HepG2 (cell line): ENCODE results near the gene ITGA7. TPM values are rescaled to one million over a fixed set of nuclear protein-coding genes. Genes with fewer than 3 reads are reported as not detected.

ENCODE experiments used
- ADNP ChIP-seq: sonication (generic); formaldehyde crosslinking; IDR thresholded peaks from 2 replicates; pipeline ENCODE4 v1.4.0; 2020; ENCODE audit warnings: missing genetic modification reagents
- DR1 ChIP-seq: sonication (generic); formaldehyde crosslinking; IDR thresholded peaks from 2 replicates; pipeline ENCODE4 v1.8.0; 2021; ENCODE audit warnings: mild to moderate bottlenecking, missing genetic modification reagents, inconsistent platforms
- HMG20A ChIP-seq: IDR thresholded peaks from 2 replicates; pipeline ENCODE4 v1.6.1; 2016; ENCODE audit warnings: borderline replicate concordance
- HNF4A ChIP-seq: sonication (generic); formaldehyde crosslinking; IDR thresholded peaks from 2 replicates; pipeline ENCODE4 v1.4.0; 2020; ENCODE audit warnings: missing genetic modification reagents
- MED8 ChIP-seq: sonication (generic); formaldehyde crosslinking; IDR thresholded peaks from 2 replicates; pipeline ENCODE4 v1.8.1; 2023; ENCODE audit warnings: mild to moderate bottlenecking, missing genetic modification reagents; ENCODE audit not compliant: insufficient replicate concordance
- MIXL1 ChIP-seq: IDR thresholded peaks from 2 replicates; pipeline ENCODE4 v1.6.1; 2016
- SPEN ChIP-seq: sonication (generic); formaldehyde crosslinking; IDR thresholded peaks from 2 replicates; pipeline ENCODE4 v1.5.1; 2020; ENCODE audit warnings: low read depth, mild to moderate bottlenecking, missing genetic modification reagents
- SRSF4 ChIP-seq: fragments of 200-400 bp; formaldehyde crosslinking; IDR thresholded peaks from one replicate; pipeline ENCODE4 v1.6.1; 2018; ENCODE audit warnings: mild to moderate bottlenecking, low read depth, low read length, moderate library complexity; ENCODE audit not compliant: poor library complexity, severe bottlenecking
- TCF7L2 ChIP-seq: IDR thresholded peaks from 2 replicates; pipeline ENCODE4 v1.6.1; 2011; ENCODE audit warnings: mild to moderate bottlenecking, low read depth, low read length, moderate library complexity
- ZEB1 ChIP-seq: IDR thresholded peaks from 2 replicates; pipeline ENCODE4 v1.6.1; 2012; ENCODE audit warnings: mild to moderate bottlenecking, low read depth, inconsistent platforms; ENCODE audit not compliant: insufficient replicate concordance
- ZNF350 ChIP-seq: sonication (generic); formaldehyde crosslinking; IDR thresholded peaks from 2 replicates; pipeline ENCODE4 v1.4.0; 2020; ENCODE audit warnings: mild to moderate bottlenecking, low read depth, missing genetic modification reagents, borderline replicate concordance
- ZNF432 ChIP-seq: sonication (generic); formaldehyde crosslinking; IDR thresholded peaks from 2 replicates; pipeline ENCODE4 v1.5.0; 2020; ENCODE audit warnings: missing genetic modification reagents, mild to moderate bottlenecking, borderline replicate concordance
- ZNF713 ChIP-seq: sonication (generic); formaldehyde crosslinking; IDR thresholded peaks from 2 replicates; pipeline ENCODE4 v1.4.0; 2020; ENCODE audit warnings: mild to moderate bottlenecking, missing genetic modification reagents
- polyA plus RNA-seq, 8 experiments: library from polyadenylated mRNA; depleted of rRNA in 3 of 8; stranded (reverse) in 7 of 8; unstranded in 1 of 8; fragments of >200 nt; fragmentation: Illumina TruSeq in 4 of 8; extraction: Trizol in 4 of 8; gene quantifications; 2 replicates each; pipeline versions ENCODE4 v1.2.1 to v1.2.3, GENCODE V29; 2011 to 2016; ENCODE audit warnings: low read depth in 4 of 8, missing spikeins in 1 of 8, mixed read lengths in 1 of 8; ENCODE audit not compliant: insufficient read depth in 1 of 8
- total RNA-seq, 5 experiments: library from RNA; depleted of rRNA; stranded (reverse); fragments of >200 nt; fragmentation: Illumina TruSeq; extraction: Trizol; gene quantifications; 2 replicates each; pipeline ENCODE4 v1.2.3, GENCODE V29; 2016; ENCODE audit warnings: low read depth in 1 of 5
- TF ChIP-seq, protein P1 (sequence below): sonication (generic); formaldehyde crosslinking; IDR thresholded peaks from 2 replicates; pipeline ENCODE4 v1.5.1; 2020; ENCODE audit warnings: missing genetic modification reagents, mild to moderate bottlenecking, borderline replicate concordance
- TF ChIP-seq, protein P2 (sequence below): IDR thresholded peaks from 2 replicates; pipeline ENCODE4 v1.6.1; 2016; ENCODE audit warnings: low read depth, borderline replicate concordance
- TF ChIP-seq, protein P3 (sequence below): sonication (generic); formaldehyde crosslinking; IDR thresholded peaks from 2 replicates; pipeline ENCODE4 v1.4.0; 2020; ENCODE audit warnings: mild to moderate bottlenecking, missing genetic modification reagents
- TF ChIP-seq, protein P4 (sequence below): sonication (generic); formaldehyde crosslinking; IDR thresholded peaks from 2 replicates; pipeline ENCODE4 v1.5.0; 2020; ENCODE audit warnings: missing genetic modification reagents
- TF ChIP-seq, protein P5 (sequence below): sonication (generic); formaldehyde crosslinking; IDR thresholded peaks from 2 replicates; pipeline ENCODE4 v1.4.0; 2020; ENCODE audit warnings: mild to moderate bottlenecking, missing genetic modification reagents
- TF ChIP-seq, protein P6 (sequence below): sonication (generic); formaldehyde crosslinking; IDR thresholded peaks from 2 replicates; pipeline ENCODE4 v1.4.0; 2020; ENCODE audit warnings: mild to moderate bottlenecking, missing genetic modification reagents

ITGA7 gene
- total and polyA plus RNA-seq, 2 of the 13 experiments (the other 11 are each of a cell fraction or from before 2014, with no cell fraction given) = 0.65 to 0.75 TPM

DNA sequence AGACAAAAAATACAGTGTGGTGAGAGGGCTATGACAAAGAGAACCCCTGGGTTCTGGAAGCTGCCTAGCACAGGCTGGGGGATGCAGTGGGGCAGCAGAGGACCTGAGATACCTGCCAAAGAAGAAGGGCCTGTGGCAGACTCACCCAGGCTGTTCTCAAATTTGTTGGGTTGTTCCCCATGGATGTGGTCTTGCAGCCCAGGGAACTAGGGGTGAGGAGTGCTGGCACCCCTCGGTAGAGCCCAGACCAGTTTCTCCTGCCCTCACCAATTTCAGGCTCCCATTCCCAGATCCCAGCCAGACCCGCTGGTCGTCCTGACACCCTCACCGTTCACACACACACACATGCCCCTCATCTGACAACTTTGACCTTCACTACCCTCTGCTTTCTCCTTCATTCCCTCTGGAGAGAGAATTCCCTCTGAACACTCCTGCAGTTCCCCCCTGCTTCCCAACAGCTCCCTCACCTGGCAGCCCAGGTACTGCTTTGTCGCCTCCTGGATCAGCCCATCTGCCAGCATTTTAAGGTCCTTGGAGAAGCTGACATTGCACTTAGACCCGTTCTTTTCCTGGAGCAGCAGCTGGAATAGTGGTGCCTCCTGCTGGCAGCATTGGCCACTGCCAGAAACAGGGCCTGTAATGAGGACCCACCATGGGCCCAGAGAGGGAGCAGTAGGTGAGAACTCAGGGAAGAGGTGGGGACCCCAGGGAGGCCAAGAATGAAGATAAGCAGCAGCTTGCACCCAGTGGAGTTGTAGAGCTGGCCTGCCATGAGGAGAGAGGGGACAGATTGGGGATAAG is 29.3 kb upstream of the ITGA7 start (continued):
- TF ChIP-seq, protein P1, sequence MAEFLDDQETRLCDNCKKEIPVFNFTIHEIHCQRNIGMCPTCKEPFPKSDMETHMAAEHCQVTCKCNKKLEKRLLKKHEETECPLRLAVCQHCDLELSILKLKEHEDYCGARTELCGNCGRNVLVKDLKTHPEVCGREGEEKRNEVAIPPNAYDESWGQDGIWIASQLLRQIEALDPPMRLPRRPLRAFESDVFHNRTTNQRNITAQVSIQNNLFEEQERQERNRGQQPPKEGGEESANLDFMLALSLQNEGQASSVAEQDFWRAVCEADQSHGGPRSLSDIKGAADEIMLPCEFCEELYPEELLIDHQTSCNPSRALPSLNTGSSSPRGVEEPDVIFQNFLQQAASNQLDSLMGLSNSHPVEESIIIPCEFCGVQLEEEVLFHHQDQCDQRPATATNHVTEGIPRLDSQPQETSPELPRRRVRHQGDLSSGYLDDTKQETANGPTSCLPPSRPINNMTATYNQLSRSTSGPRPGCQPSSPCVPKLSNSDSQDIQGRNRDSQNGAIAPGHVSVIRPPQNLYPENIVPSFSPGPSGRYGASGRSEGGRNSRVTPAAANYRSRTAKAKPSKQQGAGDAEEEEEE (CRISPR knock-in tag) = no peak
- TF ChIP-seq TCF7L2 = no peak
- TF ChIP-seq, protein P2, sequence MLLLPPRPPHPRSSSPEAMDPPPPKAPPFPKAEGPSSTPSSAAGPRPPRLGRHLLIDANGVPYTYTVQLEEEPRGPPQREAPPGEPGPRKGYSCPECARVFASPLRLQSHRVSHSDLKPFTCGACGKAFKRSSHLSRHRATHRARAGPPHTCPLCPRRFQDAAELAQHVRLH (CRISPR knock-in tag) = peak; percentile 62; the same call in 1 of the 2 replicates
- TF ChIP-seq, protein P3, sequence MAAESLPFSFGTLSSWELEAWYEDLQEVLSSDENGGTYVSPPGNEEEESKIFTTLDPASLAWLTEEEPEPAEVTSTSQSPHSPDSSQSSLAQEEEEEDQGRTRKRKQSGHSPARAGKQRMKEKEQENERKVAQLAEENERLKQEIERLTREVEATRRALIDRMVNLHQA (CRISPR knock-in tag) = no peak
- TF ChIP-seq, protein P4, sequence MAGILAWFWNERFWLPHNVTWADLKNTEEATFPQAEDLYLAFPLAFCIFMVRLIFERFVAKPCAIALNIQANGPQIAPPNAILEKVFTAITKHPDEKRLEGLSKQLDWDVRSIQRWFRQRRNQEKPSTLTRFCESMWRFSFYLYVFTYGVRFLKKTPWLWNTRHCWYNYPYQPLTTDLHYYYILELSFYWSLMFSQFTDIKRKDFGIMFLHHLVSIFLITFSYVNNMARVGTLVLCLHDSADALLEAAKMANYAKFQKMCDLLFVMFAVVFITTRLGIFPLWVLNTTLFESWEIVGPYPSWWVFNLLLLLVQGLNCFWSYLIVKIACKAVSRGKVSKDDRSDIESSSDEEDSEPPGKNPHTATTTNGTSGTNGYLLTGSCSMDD (CRISPR knock-in tag) = no peak
- no peak for TF ChIP-seq HMG20A
- TF ChIP-seq, protein P5, sequence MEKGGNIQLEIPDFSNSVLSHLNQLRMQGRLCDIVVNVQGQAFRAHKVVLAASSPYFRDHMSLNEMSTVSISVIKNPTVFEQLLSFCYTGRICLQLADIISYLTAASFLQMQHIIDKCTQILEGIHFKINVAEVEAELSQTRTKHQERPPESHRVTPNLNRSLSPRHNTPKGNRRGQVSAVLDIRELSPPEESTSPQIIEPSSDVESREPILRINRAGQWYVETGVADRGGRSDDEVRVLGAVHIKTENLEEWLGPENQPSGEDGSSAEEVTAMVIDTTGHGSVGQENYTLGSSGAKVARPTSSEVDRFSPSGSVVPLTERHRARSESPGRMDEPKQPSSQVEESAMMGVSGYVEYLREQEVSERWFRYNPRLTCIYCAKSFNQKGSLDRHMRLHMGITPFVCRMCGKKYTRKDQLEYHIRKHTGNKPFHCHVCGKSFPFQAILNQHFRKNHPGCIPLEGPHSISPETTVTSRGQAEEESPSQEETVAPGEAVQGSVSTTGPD (CRISPR knock-in tag) = no peak
- peak; percentile 71; the same call in 1 of the 2 replicates for TF ChIP-seq MIXL1 (CRISPR knock-in tag)
- TF ChIP-seq MED8 = no peak
- no peak for TF ChIP-seq DR1 (CRISPR knock-in tag)
- TF ChIP-seq ZNF432 = no peak
- TF ChIP-seq SRSF4 = no peak
- TF ChIP-seq, protein P6, sequence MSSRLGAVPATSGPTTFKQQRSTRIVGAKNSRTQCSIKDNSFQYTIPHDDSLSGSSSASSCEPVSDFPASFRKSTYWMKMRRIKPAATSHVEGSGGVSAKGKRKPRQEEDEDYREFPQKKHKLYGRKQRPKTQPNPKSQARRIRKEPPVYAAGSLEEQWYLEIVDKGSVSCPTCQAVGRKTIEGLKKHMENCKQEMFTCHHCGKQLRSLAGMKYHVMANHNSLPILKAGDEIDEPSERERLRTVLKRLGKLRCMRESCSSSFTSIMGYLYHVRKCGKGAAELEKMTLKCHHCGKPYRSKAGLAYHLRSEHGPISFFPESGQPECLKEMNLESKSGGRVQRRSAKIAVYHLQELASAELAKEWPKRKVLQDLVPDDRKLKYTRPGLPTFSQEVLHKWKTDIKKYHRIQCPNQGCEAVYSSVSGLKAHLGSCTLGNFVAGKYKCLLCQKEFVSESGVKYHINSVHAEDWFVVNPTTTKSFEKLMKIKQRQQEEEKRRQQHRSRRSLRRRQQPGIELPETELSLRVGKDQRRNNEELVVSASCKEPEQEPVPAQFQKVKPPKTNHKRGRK (CRISPR knock-in tag) = no peak
- no peak for TF ChIP-seq ADNP (CRISPR knock-in tag)
- no peak for TF ChIP-seq ZNF350 (CRISPR knock-in tag)
- TF ChIP-seq ZEB1 = peak; percentile 59
- TF ChIP-seq ZNF713 (CRISPR knock-in tag) = no peak
- no peak for TF ChIP-seq SPEN
- peak; percentile 40; the same call in 1 of the 2 replicates for TF ChIP-seq HNF4A (CRISPR knock-in tag)
